ENCODE results near the gene MEF2B. TPM values are rescaled to one million over a fixed set of nuclear protein-coding genes. Genes with fewer than 3 reads are reported as not detected.

Gene MEF2B
- total RNA-seq, 1 experiment from 2014 or later: 2.3 TPM

DNA sequence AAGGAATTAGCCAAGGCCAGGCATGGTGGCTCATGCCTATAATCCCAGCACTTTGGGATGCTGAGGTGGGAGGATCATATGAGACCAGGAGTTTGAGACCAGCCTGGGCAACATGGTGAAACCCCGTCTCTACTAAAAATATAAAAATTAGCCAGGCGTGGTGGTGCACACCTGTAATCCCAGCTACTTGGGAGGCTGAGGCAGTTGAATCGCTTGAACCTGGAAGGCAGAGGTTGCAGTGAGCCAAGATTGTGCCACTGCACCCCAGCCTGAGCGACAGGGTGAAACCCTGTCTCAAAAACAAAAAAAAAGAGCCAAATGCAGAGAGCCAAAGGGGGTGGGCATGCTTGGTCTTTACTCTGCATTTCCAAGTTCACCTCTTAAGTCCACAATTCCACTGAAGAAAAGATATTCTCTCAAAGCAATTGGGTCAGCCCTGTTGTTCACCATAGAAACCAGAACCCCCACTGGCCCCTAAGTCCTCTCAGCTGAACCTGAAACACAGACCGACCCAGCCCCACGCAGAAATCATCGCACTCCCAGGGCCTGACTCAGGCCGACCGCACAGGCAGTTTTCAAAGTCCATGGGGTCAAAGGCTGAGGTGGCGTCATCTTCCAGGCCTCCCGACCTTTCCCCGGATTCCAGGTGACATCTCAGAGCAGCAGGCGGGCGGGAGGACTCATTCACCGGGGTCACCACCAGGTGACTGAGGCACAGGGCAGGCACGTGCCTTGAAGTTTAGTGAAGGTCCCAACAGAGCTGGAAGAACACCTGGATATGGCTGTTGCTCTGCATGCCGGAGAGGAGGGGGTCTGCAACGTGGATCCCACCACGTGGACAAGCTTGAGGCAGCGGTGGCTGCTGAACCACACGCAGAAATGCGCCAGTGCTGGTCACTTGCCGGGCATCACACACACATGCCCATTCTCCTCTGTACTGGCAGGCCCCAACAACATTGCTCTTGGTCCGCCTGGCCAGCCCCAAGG lies 73.1 kb downstream of the MEF2B start:
- CTCF ChIA-PET: no interaction called here
- peak; percentile 13 for DNase-seq
- no peak overlapping the region for H3K27ac Mint-ChIP-seq (ENCODE audit: unreplicated experiment)
- H3K4me3 Mint-ChIP-seq (ENCODE audit: low read depth, unreplicated experiment): no peak overlapping the region
- no peaks in the 10 kb centered on the region for H3K27me3 Mint-ChIP-seq (ENCODE audit: unreplicated experiment)
- intact Hi-C loops (cut with micrococcal nuclease; ENCODE audit: unreplicated experiment): no loop called here
- peaks cover 6% of the 10 kb centered on the region for H3K4me1 Mint-ChIP-seq (ENCODE audit: low read depth, unreplicated experiment)
- BruUV-seq (replicated peaks): no TSS peak
- TF ChIP-seq CTCF (IDR thresholded peaks at IDR 0.05; ENCODE audit: unreplicated experiment): no peak
- H3K9me3 Mint-ChIP-seq (ENCODE audit: low read depth, unreplicated experiment): no peaks in the 10 kb centered on the region
- no peaks in the 10 kb centered on the region for H3K36me3 Mint-ChIP-seq (ENCODE audit: insufficient read depth, unreplicated experiment)

DNA sequence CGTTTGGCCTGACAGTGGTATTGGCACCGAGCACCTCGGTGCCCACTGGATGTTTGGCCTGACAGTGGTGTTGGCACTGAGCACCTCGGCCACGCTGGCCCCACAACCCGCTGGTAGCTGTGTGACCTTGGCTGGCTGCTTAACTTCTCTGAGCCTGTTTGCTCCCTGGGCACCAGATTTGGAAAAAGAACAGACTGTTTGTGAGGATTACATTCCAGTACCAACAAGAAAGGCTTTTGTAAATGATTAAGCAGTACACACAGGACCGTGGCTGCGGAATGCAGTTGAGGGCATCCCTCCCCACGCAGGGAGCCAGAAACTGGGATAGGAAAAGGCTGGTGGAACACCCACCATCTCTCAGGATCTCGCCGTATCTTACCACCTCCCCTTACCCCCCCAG lies 74.4 kb downstream of the MEF2B start:
- CTCF ChIA-PET: no interaction called here
- H3K4me3 Mint-ChIP-seq (ENCODE audit: low read depth, unreplicated experiment): no peak overlapping the region
- H3K4me1 Mint-ChIP-seq (ENCODE audit: low read depth, unreplicated experiment): peaks cover 6% of the 10 kb centered on the region
- H3K27ac Mint-ChIP-seq (ENCODE audit: unreplicated experiment): no peak overlapping the region
- H3K9me3 Mint-ChIP-seq (ENCODE audit: low read depth, unreplicated experiment): no peaks in the 10 kb centered on the region
- H3K36me3 Mint-ChIP-seq (ENCODE audit: insufficient read depth, unreplicated experiment): no peaks in the 10 kb centered on the region
- no peak for TF ChIP-seq CTCF (IDR thresholded peaks at IDR 0.05; ENCODE audit: unreplicated experiment)
- BruUV-seq (replicated peaks): no TSS peak
- H3K27me3 Mint-ChIP-seq (ENCODE audit: unreplicated experiment): no peaks in the 10 kb centered on the region
- intact Hi-C loops (cut with micrococcal nuclease; ENCODE audit: unreplicated experiment): no loop called here
- DNase-seq: no peak

Other genes with a start within 250 kb of the MEF2B start
- gene HOMER3, start 229.0 kb downstream of the MEF2B start, total RNA-seq (2022): 19.0 and 20.2 TPM in 2 replicates
- 67.1 and 77.2 TPM in 2 replicates for gene SUGP2, start 136.7 kb downstream of the MEF2B start, total RNA-seq (2022)
- gene ARMC6, start 136.7 kb downstream of the MEF2B start, total RNA-seq (2022): 24.0 and 24.6 TPM in 2 replicates
- 5.7 and 7.1 TPM in 2 replicates for gene SLC25A42, start 106.3 kb downstream of the MEF2B start, total RNA-seq (2022)
- 24.0 and 28.9 TPM in 2 replicates for gene TMEM161A, start 31.8 kb downstream of the MEF2B start, total RNA-seq (2022)
- gene BORCS8, start 21.9 kb upstream of the MEF2B start, total RNA-seq (2022): 24.0 and 26.3 TPM in 2 replicates
- gene RFXANK, start 22.0 kb upstream of the MEF2B start, total RNA-seq (2022): 63.2 and 66.5 TPM in 2 replicates
- gene NR2C2AP, start 33.2 kb upstream of the MEF2B start, total RNA-seq (2022): 20.6 and 23.2 TPM in 2 replicates
- not detected in 2 replicates for gene NCAN, start 41.7 kb upstream of the MEF2B start, total RNA-seq (2022)
- gene TM6SF2, start 103.0 kb upstream of the MEF2B start, total RNA-seq (2022): not detected in 2 replicates
- gene SUGP1, start 150.2 kb upstream of the MEF2B start, total RNA-seq (2022): 38.9 and 41.3 TPM in 2 replicates
- 39.5 and 41.3 TPM in 2 replicates for gene MAU2, start 150.6 kb upstream of the MEF2B start, total RNA-seq (2022)
- 79.8 and 83.7 TPM in 2 replicates for gene GATAD2A, start 235.4 kb upstream of the MEF2B start, total RNA-seq (2022)

Data from Calu3 (cell line).